Peyer's patch (tissue), 4 donors: ENCODE measurements around the gene TGFA.

Experiments
- CTCF ChIP-seq, 6 experiments: fragments of 450-650 bp in 4 of 6; fragments of 200-600 bp in 2 of 6; sonication (generic) in 1 of 6; IDR thresholded peaks; one replicate each; pipeline ENCODE4 v1.5.1; 2017 to 2019; ENCODE audit warnings: antibody characterized with exemption in 6 of 6, mild to moderate bottlenecking in 3 of 6, moderate library complexity in 1 of 6
- POLR2A ChIP-seq, 2 donors: fragments of 450-650 bp; IDR thresholded peaks; one replicate each; pipeline ENCODE4 v1.5.1; 2017; ENCODE audit warnings: antibody characterized with exemption in 2 of 2, mild to moderate bottlenecking in 2 of 2, moderate library complexity in 2 of 2

- peak in 2 of 6 experiments; percentile 5 to 6 for TF ChIP-seq CTCF (IDR thresholded peaks at IDR 0.05)
- no peak for TF ChIP-seq POLR2A (IDR thresholded peaks at IDR 0.05)
Measured at GRCh38 chr2:70558195-70558808, 4.7 kb upstream of the TGFA start.
